ENCODE data around the gene RAB40B.

The RAB40B gene

GRCh38 chr17:82631544-82631943 is 67.0 kb downstream of the RAB40B start:
- Histone ChIP-seq H3K27ac (replicated peaks; ENCODE audit: low read length) (no peak overlapping the region), H3K36me3 (replicated peaks in 1 of 2; ENCODE audit: control insufficient read depth in 2 of 2, insufficient read depth in 2 of 2, low read length in 2 of 2) (peaks cover 20 to 85% of the 10 kb centered on the region in 2 donors), H3K23ac (ENCODE audit: low read depth, low read length, poor library complexity) (no peak overlapping the region), H3K9ac (ENCODE audit: low read depth, low read length, poor library complexity) (no peak overlapping the region), H3K18ac (ENCODE audit: low read length) (no peak overlapping the region), H3K9me3 (replicated peaks in 1 of 2; ENCODE audit: control insufficient read depth in 2 of 2, insufficient read depth in 1 of 2, low read depth in 1 of 2, low read length in 2 of 2) (no peaks in the 10 kb centered on the region), H3K27me3 (ENCODE audit: control insufficient read depth in 3 of 3, insufficient read depth in 3 of 3, low read depth in 1 of 3, low read length in 3 of 3) (no peaks in the 10 kb centered on the region), H2BK12ac (ENCODE audit: low read length) (no peak overlapping the region), H3K79me1 (ENCODE audit: low read depth, low read length) (peaks cover 5% of the 10 kb centered on the region), H3K4me1 (ENCODE audit: control insufficient read depth in 2 of 2, insufficient read depth in 1 of 2, low read depth in 1 of 2, low read length in 2 of 2) (no peaks in the 10 kb centered on the region), H3K4me3 (ENCODE audit: low read length in 2 of 2) (no peak overlapping the region), H3K4me2 (ENCODE audit: insufficient read depth, low read length, poor library complexity, severe bottlenecking) (no peak overlapping the region), H2AK5ac (ENCODE audit: low read depth, low read length) (no peak overlapping the region), H2AFZ (ENCODE audit: low read length) (no peak overlapping the region), H2BK5ac (ENCODE audit: low read length) (no peak overlapping the region), H4K8ac (ENCODE audit: low read depth, low read length) (no peak overlapping the region), H4K91ac (ENCODE audit: low read depth, low read length, poor library complexity) (no peak overlapping the region), H3K4ac (ENCODE audit: low read length) (no peak overlapping the region), H3K14ac (ENCODE audit: low read length) (no peak overlapping the region), H2BK120ac (ENCODE audit: low read depth, low read length) (no peak overlapping the region), H2BK15ac (ENCODE audit: low read length) (no peak overlapping the region)
- WGBS, 2 donors (ENCODE audit: extremely low coverage in 2 of 2, insufficient read length in 2 of 2, insufficient replicate concordance in 1 of 2), result no CpG with 5 or more reads among the region's 6 CpGs
- DNase-seq (ENCODE audit: low spot score), result no peak

DNA sequence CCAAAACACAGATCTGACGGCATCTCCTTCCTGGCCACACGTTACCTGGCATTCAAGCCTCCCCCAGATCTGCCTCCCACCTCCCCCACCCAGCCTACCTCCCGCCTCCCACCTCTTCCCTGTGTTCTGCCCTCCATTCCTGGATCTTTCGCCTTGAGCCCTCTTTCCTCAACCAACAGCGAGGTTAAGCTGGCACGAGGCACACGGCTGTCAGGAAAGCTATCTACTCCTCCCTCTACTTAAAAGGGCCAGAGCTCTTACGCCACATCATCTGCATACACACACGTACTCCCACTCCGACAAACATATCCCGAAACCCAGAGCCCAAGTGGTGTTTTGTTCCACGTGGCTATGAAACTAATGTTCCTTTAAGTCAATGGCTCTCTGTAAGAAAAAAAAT is 68.3 kb downstream of the RAB40B start:
- Histone ChIP-seq H3K4me3 (ENCODE audit: low read length in 2 of 2) (no peak overlapping the region), H3K36me3 (replicated peaks in 1 of 2; ENCODE audit: control insufficient read depth in 2 of 2, insufficient read depth in 2 of 2, low read length in 2 of 2) (peaks cover 23 to 83% of the 10 kb centered on the region in 2 donors), H2AK5ac (ENCODE audit: low read depth, low read length) (no peak overlapping the region), H3K27me3 (ENCODE audit: control insufficient read depth in 3 of 3, insufficient read depth in 3 of 3, low read depth in 1 of 3, low read length in 3 of 3) (no peaks in the 10 kb centered on the region), H2AFZ (ENCODE audit: low read length) (no peak overlapping the region), H3K4me2 (ENCODE audit: insufficient read depth, low read length, poor library complexity, severe bottlenecking) (no peak overlapping the region), H3K14ac (ENCODE audit: low read length) (no peak overlapping the region), H3K4me1 (ENCODE audit: control insufficient read depth in 2 of 2, insufficient read depth in 1 of 2, low read depth in 1 of 2, low read length in 2 of 2) (no peaks in the 10 kb centered on the region), H3K27ac (replicated peaks; ENCODE audit: low read length) (no peak overlapping the region), H3K9me3 (replicated peaks in 1 of 2; ENCODE audit: control insufficient read depth in 2 of 2, insufficient read depth in 1 of 2, low read depth in 1 of 2, low read length in 2 of 2) (no peaks in the 10 kb centered on the region), H3K18ac (ENCODE audit: low read length) (no peak overlapping the region), H2BK5ac (ENCODE audit: low read length) (no peak overlapping the region), H3K79me1 (ENCODE audit: low read depth, low read length) (peaks cover 2% of the 10 kb centered on the region), H4K91ac (ENCODE audit: low read depth, low read length, poor library complexity) (no peak overlapping the region), H3K4ac (ENCODE audit: low read length) (no peak overlapping the region), H2BK12ac (ENCODE audit: low read length) (no peak overlapping the region), H4K8ac (ENCODE audit: low read depth, low read length) (no peak overlapping the region), H2BK120ac (ENCODE audit: low read depth, low read length) (no peak overlapping the region), H3K23ac (ENCODE audit: low read depth, low read length, poor library complexity) (peak overlapping the region; percentile 68), H2BK15ac (ENCODE audit: low read length) (no peak overlapping the region), H3K9ac (ENCODE audit: low read depth, low read length, poor library complexity) (no peak overlapping the region)
- DNase-seq (ENCODE audit: low spot score), result no peak
- WGBS, 2 donors (ENCODE audit: extremely low coverage in 2 of 2, insufficient read length in 2 of 2, insufficient replicate concordance in 1 of 2), result no CpG with 5 or more reads among the region's 12 CpGs

GRCh38 chr17:82629748-82630147 is 68.8 kb downstream of the RAB40B start:
- Histone ChIP-seq H3K14ac (ENCODE audit: low read length) (no peak overlapping the region), H2BK15ac (ENCODE audit: low read length) (no peak overlapping the region), H3K18ac (ENCODE audit: low read length) (no peak overlapping the region), H2BK120ac (ENCODE audit: low read depth, low read length) (no peak overlapping the region), H3K4ac (ENCODE audit: low read length) (no peak overlapping the region), H2BK12ac (ENCODE audit: low read length) (no peak overlapping the region), H2AFZ (ENCODE audit: low read length) (no peak overlapping the region), H3K9me3 (replicated peaks in 1 of 2; ENCODE audit: control insufficient read depth in 2 of 2, insufficient read depth in 1 of 2, low read depth in 1 of 2, low read length in 2 of 2) (no peaks in the 10 kb centered on the region), H3K9ac (ENCODE audit: low read depth, low read length, poor library complexity) (no peak overlapping the region), H3K27me3 (ENCODE audit: control insufficient read depth in 3 of 3, insufficient read depth in 3 of 3, low read depth in 1 of 3, low read length in 3 of 3) (no peaks in the 10 kb centered on the region), H3K4me2 (ENCODE audit: insufficient read depth, low read length, poor library complexity, severe bottlenecking) (no peak overlapping the region), H3K4me3 (ENCODE audit: low read length in 2 of 2) (no peak overlapping the region), H3K79me1 (ENCODE audit: low read depth, low read length) (peaks cover 2% of the 10 kb centered on the region), H3K23ac (ENCODE audit: low read depth, low read length, poor library complexity) (peak overlapping the region; percentile 68), H2AK5ac (ENCODE audit: low read depth, low read length) (no peak overlapping the region), H3K4me1 (ENCODE audit: control insufficient read depth in 2 of 2, insufficient read depth in 1 of 2, low read depth in 1 of 2, low read length in 2 of 2) (no peaks in the 10 kb centered on the region), H3K27ac (replicated peaks; ENCODE audit: low read length) (no peak overlapping the region), H2BK5ac (ENCODE audit: low read length) (no peak overlapping the region), H4K8ac (ENCODE audit: low read depth, low read length) (no peak overlapping the region), H4K91ac (ENCODE audit: low read depth, low read length, poor library complexity) (no peak overlapping the region), H3K36me3 (replicated peaks in 1 of 2; ENCODE audit: control insufficient read depth in 2 of 2, insufficient read depth in 2 of 2, low read length in 2 of 2) (peaks cover 26 to 83% of the 10 kb centered on the region in 2 donors)
- no CpG with 5 or more reads among the region's 8 CpGs for WGBS, 2 donors (ENCODE audit: extremely low coverage in 2 of 2, insufficient read length in 2 of 2, insufficient replicate concordance in 1 of 2)
- no peak for DNase-seq (ENCODE audit: low spot score)

DNA sequence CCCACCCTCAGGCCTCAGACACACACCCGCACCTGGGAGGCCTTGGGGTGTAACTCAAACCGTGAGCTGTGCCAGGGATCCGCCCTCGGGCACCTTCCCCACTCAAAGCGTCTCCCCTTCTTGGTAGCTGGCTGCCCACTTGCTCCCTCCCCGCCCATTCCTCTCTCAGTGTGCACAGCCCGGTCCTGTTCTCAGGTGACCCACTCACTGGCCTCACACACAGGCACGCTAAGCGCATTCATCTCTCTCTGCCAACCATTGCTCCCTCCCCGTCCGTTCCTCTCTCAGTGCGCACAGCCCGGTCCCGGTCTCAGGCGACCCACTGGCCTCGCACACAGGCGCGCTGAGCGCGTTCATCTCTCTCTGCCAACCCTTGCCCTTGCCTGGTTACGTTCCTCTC is 71.1 kb downstream of the RAB40B start:
- no peak overlapping the region for H2BK12ac ChIP-seq (ENCODE audit: low read length)
- no peak overlapping the region for H3K23ac ChIP-seq (ENCODE audit: low read depth, low read length, poor library complexity)
- H3K4me1 ChIP-seq (ENCODE audit: control insufficient read depth in 2 of 2, insufficient read depth in 1 of 2, low read depth in 1 of 2, low read length in 2 of 2), result no peaks in the 10 kb centered on the region
- H3K4me3 ChIP-seq (ENCODE audit: low read length in 2 of 2), result peak overlapping the region in 1 of 2 donors; percentile 4
- no peak for DNase-seq (ENCODE audit: low spot score)
- H2BK5ac ChIP-seq (ENCODE audit: low read length), result no peak overlapping the region
- H3K79me1 ChIP-seq (ENCODE audit: low read depth, low read length), result no peaks in the 10 kb centered on the region
- no peaks in the 10 kb centered on the region for H3K27me3 ChIP-seq (ENCODE audit: control insufficient read depth in 3 of 3, insufficient read depth in 3 of 3, low read depth in 1 of 3, low read length in 3 of 3)
- no peak overlapping the region for H3K18ac ChIP-seq (ENCODE audit: low read length)
- no peak overlapping the region for H2AFZ ChIP-seq (ENCODE audit: low read length)
- H3K9ac ChIP-seq (ENCODE audit: low read depth, low read length, poor library complexity), result no peak overlapping the region
- H2BK120ac ChIP-seq (ENCODE audit: low read depth, low read length), result no peak overlapping the region
- H3K4ac ChIP-seq (ENCODE audit: low read length), result no peak overlapping the region
- no peak overlapping the region for H3K14ac ChIP-seq (ENCODE audit: low read length)
- WGBS, 2 donors (ENCODE audit: extremely low coverage in 2 of 2, insufficient read length in 2 of 2, insufficient replicate concordance in 1 of 2), result no CpG with 5 or more reads among the region's 21 CpGs
- no peak overlapping the region for H4K91ac ChIP-seq (ENCODE audit: low read depth, low read length, poor library complexity)
- H4K8ac ChIP-seq (ENCODE audit: low read depth, low read length), result no peak overlapping the region
- H3K9me3 ChIP-seq (replicated peaks in 1 of 2; ENCODE audit: control insufficient read depth in 2 of 2, insufficient read depth in 1 of 2, low read depth in 1 of 2, low read length in 2 of 2), result no peaks in the 10 kb centered on the region
- H2BK15ac ChIP-seq (ENCODE audit: low read length), result no peak overlapping the region
- no peak overlapping the region for H3K27ac ChIP-seq (replicated peaks; ENCODE audit: low read length)
- no peak overlapping the region for H3K4me2 ChIP-seq (ENCODE audit: insufficient read depth, low read length, poor library complexity, severe bottlenecking)
- peaks cover 26 to 79% of the 10 kb centered on the region in 2 donors for H3K36me3 ChIP-seq (replicated peaks in 1 of 2; ENCODE audit: control insufficient read depth in 2 of 2, insufficient read depth in 2 of 2, low read length in 2 of 2)
- H2AK5ac ChIP-seq (ENCODE audit: low read depth, low read length), result no peak overlapping the region

Measured in neuronal stem cell (in vitro differentiated cells).